Measurements from ENCODE around the gene KCNJ6. TPM values are rescaled to one million over a fixed set of nuclear protein-coding genes. Genes with fewer than 3 reads are reported as not detected.
A peak's percentile ranks its signal among the peaks of the same experiment; 100 is the strongest.

KCNJ6 gene
- total RNA-seq, 1 donor from 2014 or later, result not detected

GRCh38 chr21:37821092-37821491, 95.2 kb downstream of the KCNJ6 start:
- no peak for DNase-seq (ENCODE audit: low read depth in 2 of 2)

DNA sequence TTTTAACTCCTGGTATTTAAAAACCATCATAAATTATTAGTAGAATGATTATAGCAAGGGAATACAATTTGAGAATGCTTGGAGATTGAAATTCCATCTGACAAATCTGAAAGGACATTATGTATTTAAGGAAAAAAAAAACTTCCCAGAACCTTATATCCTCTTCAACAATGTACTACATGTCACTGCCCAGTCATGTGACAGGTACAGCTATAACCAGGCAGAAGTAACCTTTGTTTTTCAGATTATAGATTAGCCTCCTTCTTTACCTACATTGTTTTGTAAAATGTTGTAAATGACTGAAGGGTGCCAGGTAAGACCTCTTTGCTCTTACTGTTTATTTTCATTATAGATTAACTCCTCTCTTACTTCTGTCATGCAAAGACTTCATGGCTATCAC, 96.9 kb downstream of the KCNJ6 start:
- no peak for DNase-seq (ENCODE audit: low read depth in 2 of 2)

- DNase-seq (ENCODE audit: low read depth in 2 of 2), result no peak
Measured at GRCh38 chr21:37817242-37817641, 99.0 kb downstream of the KCNJ6 start.

DNA sequence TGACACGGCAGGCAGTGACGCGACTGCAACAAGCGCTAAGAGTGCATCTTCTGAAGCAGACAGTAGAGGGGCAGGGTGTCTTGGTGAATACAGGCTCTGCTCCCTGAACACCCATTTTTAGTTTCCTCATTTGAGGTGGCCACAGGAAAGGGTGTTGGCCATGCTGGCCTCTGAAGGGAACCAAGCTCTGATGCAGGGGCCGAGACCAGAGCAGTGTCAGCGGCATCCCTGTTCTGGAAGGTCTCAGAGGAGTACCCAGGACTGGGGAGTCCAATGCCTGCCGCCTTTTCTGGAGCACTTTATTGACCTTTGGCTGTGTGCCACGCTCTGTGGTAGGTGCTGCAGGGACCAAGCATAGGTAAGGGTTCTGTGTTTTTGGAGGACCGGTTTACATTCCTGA, 100.4 kb downstream of the KCNJ6 start:
- DNase-seq (ENCODE audit: low read depth in 2 of 2), result no peak

- no peak for DNase-seq (ENCODE audit: low read depth in 2 of 2)
Measured at GRCh38 chr21:37811711-37812110, 104.5 kb downstream of the KCNJ6 start.

GRCh38 chr21:37808261-37808660, 108.0 kb downstream of the KCNJ6 start:
- DNase-seq (ENCODE audit: low read depth in 2 of 2), result no peak

DNA sequence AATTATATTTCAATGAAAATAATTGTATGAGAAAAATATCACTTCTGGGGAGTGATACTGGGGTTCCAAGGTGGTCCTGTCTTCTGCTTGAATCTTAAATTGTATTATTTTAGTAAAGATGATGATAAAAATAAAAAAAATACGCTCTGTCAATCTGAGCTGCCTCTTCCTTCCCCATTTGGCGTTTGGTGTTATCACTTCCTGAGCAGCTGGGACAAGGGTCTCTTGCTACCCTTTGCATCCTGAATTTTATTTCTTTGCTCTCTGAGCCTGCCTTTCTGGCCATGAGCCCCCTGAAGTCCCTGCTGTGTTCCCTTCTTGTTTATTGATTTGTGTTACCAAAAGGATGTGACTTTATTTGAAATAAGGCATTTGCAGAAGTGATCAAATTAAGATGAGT, 111.0 kb downstream of the KCNJ6 start:
- no peak for DNase-seq (ENCODE audit: low read depth in 2 of 2)

DNA sequence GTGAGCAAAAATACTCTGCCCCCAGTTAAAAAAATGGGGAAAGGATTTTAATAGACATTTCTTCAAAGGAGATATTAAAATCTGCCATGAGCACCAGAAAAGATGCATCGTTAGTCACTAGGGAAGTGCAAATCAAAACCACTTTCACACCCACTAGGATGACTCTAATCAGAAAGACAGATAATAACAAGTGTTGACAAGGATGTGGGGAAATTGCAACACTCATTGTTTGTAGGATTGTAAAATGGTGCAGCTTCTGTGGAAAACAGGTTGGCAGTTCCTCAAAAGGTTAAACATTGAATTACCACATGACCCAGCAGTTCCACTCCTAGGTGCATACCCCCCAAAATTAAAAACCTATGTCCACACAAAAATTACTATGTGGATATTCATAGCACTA, 112.3 kb downstream of the KCNJ6 start:
- no peak for DNase-seq (ENCODE audit: low read depth in 2 of 2)

GRCh38 chr21:37803101-37803651, 113.1 kb downstream of the KCNJ6 start:
- DNase-seq (ENCODE audit: low read depth in 2 of 2), result no peak

- DNase-seq (ENCODE audit: low read depth in 2 of 2), result no peak
Measured at GRCh38 chr21:37800456-37801061, 115.7 kb downstream of the KCNJ6 start.

- no peak for DNase-seq (ENCODE audit: low read depth in 2 of 2)
Measured at GRCh38 chr21:37800057-37800455, 116.2 kb downstream of the KCNJ6 start.

DNA sequence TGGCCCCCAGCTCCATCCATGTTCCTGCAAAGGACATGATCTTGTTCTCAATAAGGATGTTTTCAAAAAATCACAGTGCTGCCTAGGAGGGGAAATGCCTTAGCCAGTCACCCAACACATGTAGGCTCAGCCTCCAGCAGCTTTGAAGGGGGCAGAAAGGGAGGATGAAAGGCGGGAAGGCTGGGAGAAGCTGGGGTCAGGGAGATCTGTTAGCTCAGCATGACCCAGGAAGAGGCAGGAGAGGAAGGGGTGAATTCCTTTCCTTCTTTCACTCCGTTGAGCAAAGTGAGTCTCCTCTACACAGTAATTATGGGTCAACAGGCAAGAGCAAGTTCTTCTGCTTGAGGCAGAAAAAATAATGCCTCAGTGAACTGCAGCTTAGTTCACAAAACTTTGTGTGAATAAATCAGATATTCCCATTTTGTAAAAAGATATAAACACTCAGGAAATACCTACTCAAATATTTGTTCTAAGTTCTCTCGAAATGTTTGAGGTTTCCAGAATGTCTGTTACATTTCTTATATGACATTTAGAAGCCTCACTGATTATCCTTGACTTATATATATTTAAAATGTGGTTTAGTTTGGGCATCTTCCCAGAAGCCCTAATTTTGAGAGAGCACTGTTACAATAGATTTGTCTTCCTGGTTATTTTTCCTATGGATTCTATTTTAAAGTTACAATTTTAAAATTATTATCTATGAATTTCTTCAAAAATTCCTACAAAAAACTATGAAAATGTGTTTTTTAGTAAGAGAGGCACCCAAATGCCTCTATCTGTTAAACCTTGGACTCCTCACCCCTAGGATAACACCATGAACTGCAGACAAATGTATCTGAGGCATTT, 116.8 kb downstream of the KCNJ6 start:
- no peak for DNase-seq (ENCODE audit: low read depth in 2 of 2)

DNA sequence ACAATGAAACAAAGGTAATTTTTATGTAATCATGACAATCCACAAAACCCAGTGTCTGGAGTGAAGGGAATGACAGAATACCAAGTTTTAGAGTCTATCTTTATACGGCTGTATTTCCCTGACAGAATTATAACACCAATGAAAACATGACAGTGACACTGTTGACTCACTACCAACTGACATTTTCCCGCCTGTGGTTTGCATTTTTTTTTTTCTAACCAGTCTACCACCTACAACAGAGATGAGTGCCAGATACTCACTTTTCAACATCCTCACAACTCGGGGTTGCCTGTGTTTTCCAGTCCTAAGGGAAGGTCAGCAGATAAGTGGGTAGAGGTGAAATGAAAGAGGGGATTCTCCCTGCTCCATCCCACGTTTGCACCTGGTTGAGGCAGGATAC, 118.9 kb downstream of the KCNJ6 start:
- DNase-seq (ENCODE audit: low read depth in 2 of 2), result no peak

GRCh38 chr21:37796011-37796410, 120.2 kb downstream of the KCNJ6 start:
- DNase-seq (ENCODE audit: low read depth in 2 of 2), result no peak

- no peak for DNase-seq (ENCODE audit: low read depth in 2 of 2)
Measured at GRCh38 chr21:37793660-37794059, 122.6 kb downstream of the KCNJ6 start.

DNA sequence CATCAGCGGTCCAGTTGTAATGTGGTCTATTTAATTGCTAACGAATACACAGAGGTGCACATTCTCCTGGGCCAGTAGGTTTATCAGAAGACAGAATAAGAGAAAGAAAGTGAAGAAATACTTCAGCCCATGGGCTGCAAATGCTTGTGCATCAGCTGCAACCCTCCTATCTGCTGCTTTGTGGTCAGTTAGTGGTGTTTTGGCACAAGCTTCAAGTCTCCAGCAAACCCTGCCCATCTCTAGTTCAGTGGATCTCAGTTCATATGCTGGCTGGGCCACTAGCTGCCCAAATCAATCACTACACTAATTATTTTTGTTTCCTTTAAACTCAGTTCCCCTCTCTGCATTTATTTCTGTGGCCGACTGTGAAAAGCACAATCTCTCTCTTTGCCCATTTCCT, 124.2 kb downstream of the KCNJ6 start:
- no peak for DNase-seq (ENCODE audit: low read depth in 2 of 2)

GRCh38 chr21:37790905-37791304, 125.4 kb downstream of the KCNJ6 start:
- no peak for DNase-seq (ENCODE audit: low read depth in 2 of 2)

GRCh38 chr21:37788503-37788902, 127.8 kb downstream of the KCNJ6 start:
- no peak for DNase-seq (ENCODE audit: low read depth in 2 of 2)

- DNase-seq (ENCODE audit: low read depth in 2 of 2), result peak in 1 of 2 donors; percentile 54
Measured at GRCh38 chr21:37787456-37787855, 128.8 kb downstream of the KCNJ6 start.

DNA sequence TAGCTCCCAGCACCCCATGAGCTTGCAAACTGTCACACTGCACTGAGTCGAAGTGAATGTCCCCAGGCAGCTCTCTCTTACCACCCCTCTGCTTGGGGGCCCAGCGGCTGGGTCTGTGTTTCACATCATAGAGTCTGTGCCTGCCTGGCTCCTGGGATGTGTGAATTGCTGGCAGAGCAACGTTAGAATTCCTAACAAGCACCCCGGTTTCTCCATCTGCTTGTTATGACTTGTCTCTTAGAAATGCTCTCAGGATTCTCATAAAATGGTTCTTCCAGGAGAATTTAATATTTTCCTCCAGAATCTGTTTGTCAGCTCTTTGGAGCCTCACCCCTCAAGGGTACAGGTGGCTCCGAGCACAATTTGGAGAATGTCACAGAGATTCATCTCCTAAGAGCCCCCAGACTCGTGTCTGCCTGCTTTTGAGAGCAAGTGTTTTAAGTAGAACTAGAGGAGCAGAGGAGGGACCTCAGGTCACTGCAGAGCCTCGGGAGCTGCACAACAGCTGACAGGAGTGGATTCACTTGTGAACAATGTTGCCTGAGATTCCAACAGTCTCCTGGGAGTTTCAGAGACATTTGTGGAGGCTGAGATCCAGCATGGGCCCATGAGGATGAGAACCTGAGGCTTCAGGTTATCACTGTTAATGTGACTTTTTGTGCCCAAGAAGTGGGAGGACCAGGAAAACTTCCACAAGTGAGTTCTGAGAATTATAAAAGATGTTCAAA, 131.5 kb downstream of the KCNJ6 start:
- no peak for DNase-seq (ENCODE audit: low read depth in 2 of 2)

DNA sequence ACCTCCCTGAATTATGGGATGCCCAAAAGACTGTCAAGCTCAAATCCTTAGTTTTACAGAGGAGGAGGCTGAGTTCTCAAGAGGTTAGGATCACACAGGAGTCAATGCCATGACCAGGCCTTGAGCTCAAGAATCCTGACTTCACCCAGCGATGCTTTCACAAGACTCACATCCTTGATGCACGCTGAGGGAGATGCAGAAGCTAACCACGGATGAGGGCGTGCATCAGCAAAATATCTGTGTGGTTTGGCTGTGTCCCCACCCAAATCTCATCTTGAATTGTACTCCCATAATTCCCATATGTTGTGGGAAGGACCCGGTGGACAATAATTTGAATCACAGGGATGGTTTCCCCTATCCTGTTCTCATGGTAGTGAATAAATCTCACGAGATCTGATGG, 133.2 kb downstream of the KCNJ6 start:
- DNase-seq (ENCODE audit: low read depth in 2 of 2), result no peak
